Measurements from ENCODE around the gene ZNF496.

The ZNF496 gene

GRCh38 chr1:247338723-247339275 lies 7.1 kb upstream of the ZNF496 start:
- H3K4me3 ChIP-seq (ENCODE audit: low read depth, low read length): no peak overlapping the region
- H3K9ac ChIP-seq (ENCODE audit: low read length): no peak overlapping the region
- no peak overlapping the region for H2BK12ac ChIP-seq (ENCODE audit: low read length)
- no peaks in the 10 kb centered on the region for H3K79me1 ChIP-seq (ENCODE audit: low read length)
- H3K27ac ChIP-seq (ENCODE audit: low read depth, low read length): no peak overlapping the region
- H2AK5ac ChIP-seq (ENCODE audit: low read length): no peak overlapping the region
- H3K27me3 ChIP-seq (ENCODE audit: insufficient read depth, low read length): no peaks in the 10 kb centered on the region
- H2AFZ ChIP-seq (ENCODE audit: insufficient read depth, low read length, poor library complexity): no peak overlapping the region
- H3K18ac ChIP-seq (ENCODE audit: low read length): no peak overlapping the region
- H3K9me3 ChIP-seq (ENCODE audit: insufficient read depth, low read depth, low read length): no peaks in the 10 kb centered on the region
- no peak overlapping the region for H3K14ac ChIP-seq (ENCODE audit: low read length)
- no peak overlapping the region for H2BK5ac ChIP-seq (ENCODE audit: low read depth, low read length, poor library complexity)
- H3K23ac ChIP-seq (ENCODE audit: low read length): no peak overlapping the region
- H4K91ac ChIP-seq (ENCODE audit: low read depth, low read length): no peak overlapping the region
- no peak for DNase-seq
- no peak overlapping the region for H4K12ac ChIP-seq (ENCODE audit: low read depth, low read length)
- H4K8ac ChIP-seq (ENCODE audit: low read depth, low read length): no peak overlapping the region
- peaks cover 1% of the 10 kb centered on the region for H3K79me2 ChIP-seq (ENCODE audit: control insufficient read depth, insufficient read depth, low read length, poor library complexity)
- no peak overlapping the region for H3K4ac ChIP-seq (ENCODE audit: low read depth, low read length)
- H3K4me2 ChIP-seq (ENCODE audit: low read length): no peak overlapping the region
- H3K36me3 ChIP-seq (ENCODE audit: control insufficient read depth in 1 of 2, insufficient read depth in 2 of 2, low read length in 2 of 2): peaks cover 13 to 18% of the 10 kb centered on the region in 2 experiments
- peaks cover 12 to 24% of the 10 kb centered on the region in 2 experiments for H3K4me1 ChIP-seq (ENCODE audit: control insufficient read depth in 1 of 2, insufficient read depth in 2 of 2, low read length in 2 of 2)
- no CpG with 5 or more reads among the region's 3 CpGs for WGBS (ENCODE audit: extremely low coverage, insufficient coverage, insufficient read length)
- no peak overlapping the region for H2BK120ac ChIP-seq (ENCODE audit: insufficient read depth, low read length, poor library complexity)

- H2BK120ac ChIP-seq (ENCODE audit: insufficient read depth, low read length, poor library complexity): no peak overlapping the region
- no peak overlapping the region for H3K4ac ChIP-seq (ENCODE audit: low read depth, low read length)
- H3K4me2 ChIP-seq (ENCODE audit: low read length): no peak overlapping the region
- no peak overlapping the region for H2BK5ac ChIP-seq (ENCODE audit: low read depth, low read length, poor library complexity)
- H4K8ac ChIP-seq (ENCODE audit: low read depth, low read length): no peak overlapping the region
- no peaks in the 10 kb centered on the region for H3K27me3 ChIP-seq (ENCODE audit: insufficient read depth, low read length)
- H3K14ac ChIP-seq (ENCODE audit: low read length): no peak overlapping the region
- no peak overlapping the region for H3K23ac ChIP-seq (ENCODE audit: low read length)
- H3K79me2 ChIP-seq (ENCODE audit: control insufficient read depth, insufficient read depth, low read length, poor library complexity): peaks cover 1% of the 10 kb centered on the region
- H4K91ac ChIP-seq (ENCODE audit: low read depth, low read length): no peak overlapping the region
- no peak overlapping the region for H4K12ac ChIP-seq (ENCODE audit: low read depth, low read length)
- WGBS (ENCODE audit: extremely low coverage, insufficient coverage, insufficient read length): no CpG with 5 or more reads among the region's 11 CpGs
- peaks cover 17 to 32% of the 10 kb centered on the region in 2 experiments for H3K4me1 ChIP-seq (ENCODE audit: control insufficient read depth in 1 of 2, insufficient read depth in 2 of 2, low read length in 2 of 2)
- peaks cover 13 to 18% of the 10 kb centered on the region in 2 experiments for H3K36me3 ChIP-seq (ENCODE audit: control insufficient read depth in 1 of 2, insufficient read depth in 2 of 2, low read length in 2 of 2)
- no peak overlapping the region for H3K4me3 ChIP-seq (ENCODE audit: low read depth, low read length)
- H2AK5ac ChIP-seq (ENCODE audit: low read length): no peak overlapping the region
- no peaks in the 10 kb centered on the region for H3K9me3 ChIP-seq (ENCODE audit: insufficient read depth, low read depth, low read length)
- H3K27ac ChIP-seq (ENCODE audit: low read depth, low read length): no peak overlapping the region
- H3K18ac ChIP-seq (ENCODE audit: low read length): no peak overlapping the region
- H2BK12ac ChIP-seq (ENCODE audit: low read length): no peak overlapping the region
- H2AFZ ChIP-seq (ENCODE audit: insufficient read depth, low read length, poor library complexity): no peak overlapping the region
- no peaks in the 10 kb centered on the region for H3K79me1 ChIP-seq (ENCODE audit: low read length)
- DNase-seq: no peak
- H3K9ac ChIP-seq (ENCODE audit: low read length): no peak overlapping the region
Measured at GRCh38 chr1:247337961-247338360, 6.3 kb upstream of the ZNF496 start.

GRCh38 chr1:247337250-247337746 lies 5.6 kb upstream of the ZNF496 start:
- H3K9me3 ChIP-seq (ENCODE audit: insufficient read depth, low read depth, low read length): no peaks in the 10 kb centered on the region
- no peak overlapping the region for H3K4me3 ChIP-seq (ENCODE audit: low read depth, low read length)
- H3K4me2 ChIP-seq (ENCODE audit: low read length): no peak overlapping the region
- H3K4me1 ChIP-seq (ENCODE audit: control insufficient read depth in 1 of 2, insufficient read depth in 2 of 2, low read length in 2 of 2): peaks cover 17 to 32% of the 10 kb centered on the region in 2 experiments
- H3K4ac ChIP-seq (ENCODE audit: low read depth, low read length): no peak overlapping the region
- no peak overlapping the region for H3K23ac ChIP-seq (ENCODE audit: low read length)
- peaks cover 6% of the 10 kb centered on the region for H3K79me2 ChIP-seq (ENCODE audit: control insufficient read depth, insufficient read depth, low read length, poor library complexity)
- H4K8ac ChIP-seq (ENCODE audit: low read depth, low read length): no peak overlapping the region
- DNase-seq: no peak
- no peak overlapping the region for H2BK120ac ChIP-seq (ENCODE audit: insufficient read depth, low read length, poor library complexity)
- WGBS (ENCODE audit: extremely low coverage, insufficient coverage, insufficient read length): 100% methylated on average over 2 of the region's 10 CpGs
- no peak overlapping the region for H2BK5ac ChIP-seq (ENCODE audit: low read depth, low read length, poor library complexity)
- H4K91ac ChIP-seq (ENCODE audit: low read depth, low read length): no peak overlapping the region
- H3K18ac ChIP-seq (ENCODE audit: low read length): no peak overlapping the region
- H3K9ac ChIP-seq (ENCODE audit: low read length): no peak overlapping the region
- H3K36me3 ChIP-seq (ENCODE audit: control insufficient read depth in 1 of 2, insufficient read depth in 2 of 2, low read length in 2 of 2): peaks cover 11 to 18% of the 10 kb centered on the region in 2 experiments
- H2BK12ac ChIP-seq (ENCODE audit: low read length): no peak overlapping the region
- H3K27me3 ChIP-seq (ENCODE audit: insufficient read depth, low read length): no peaks in the 10 kb centered on the region
- H3K27ac ChIP-seq (ENCODE audit: low read depth, low read length): no peak overlapping the region
- no peak overlapping the region for H2AFZ ChIP-seq (ENCODE audit: insufficient read depth, low read length, poor library complexity)
- no peak overlapping the region for H3K14ac ChIP-seq (ENCODE audit: low read length)
- peaks cover 6% of the 10 kb centered on the region for H3K79me1 ChIP-seq (ENCODE audit: low read length)
- H4K12ac ChIP-seq (ENCODE audit: low read depth, low read length): no peak overlapping the region
- no peak overlapping the region for H2AK5ac ChIP-seq (ENCODE audit: low read length)

- Histone ChIP-seq H2BK12ac (ENCODE audit: low read length) (no peak overlapping the region), H2AK5ac (ENCODE audit: low read length) (no peak overlapping the region), H3K79me1 (ENCODE audit: low read length) (peaks cover 11% of the 10 kb centered on the region), H3K4ac (ENCODE audit: low read depth, low read length) (no peak overlapping the region), H2AFZ (ENCODE audit: insufficient read depth, low read length, poor library complexity) (no peak overlapping the region), H3K27ac (ENCODE audit: low read depth, low read length) (no peak overlapping the region), H3K36me3 (ENCODE audit: control insufficient read depth in 1 of 2, insufficient read depth in 2 of 2, low read length in 2 of 2) (peaks cover 9 to 14% of the 10 kb centered on the region in 2 experiments), H2BK5ac (ENCODE audit: low read depth, low read length, poor library complexity) (no peak overlapping the region), H3K79me2 (ENCODE audit: control insufficient read depth, insufficient read depth, low read length, poor library complexity) (peaks cover 10% of the 10 kb centered on the region), H3K4me2 (ENCODE audit: low read length) (no peak overlapping the region), H4K12ac (ENCODE audit: low read depth, low read length) (no peak overlapping the region), H3K14ac (ENCODE audit: low read length) (no peak overlapping the region), H3K4me1 (ENCODE audit: control insufficient read depth in 1 of 2, insufficient read depth in 2 of 2, low read length in 2 of 2) (peaks cover 17 to 32% of the 10 kb centered on the region in 2 experiments), H3K27me3 (ENCODE audit: insufficient read depth, low read length) (no peaks in the 10 kb centered on the region), H3K4me3 (ENCODE audit: low read depth, low read length) (no peak overlapping the region), H4K91ac (ENCODE audit: low read depth, low read length) (no peak overlapping the region), H3K9ac (ENCODE audit: low read length) (no peak overlapping the region), H3K23ac (ENCODE audit: low read length) (no peak overlapping the region), H4K8ac (ENCODE audit: low read depth, low read length) (no peak overlapping the region), H2BK120ac (ENCODE audit: insufficient read depth, low read length, poor library complexity) (no peak overlapping the region), H3K9me3 (ENCODE audit: insufficient read depth, low read depth, low read length) (no peaks in the 10 kb centered on the region), H3K18ac (ENCODE audit: low read length) (no peak overlapping the region)
- DNase-seq: no peak
- no CpG with 5 or more reads among the region's 7 CpGs for WGBS (ENCODE audit: extremely low coverage, insufficient coverage, insufficient read length)
Measured at GRCh38 chr1:247336390-247336789, 4.7 kb upstream of the ZNF496 start.

Data from trophoblast cell (in vitro differentiated cells and primary cell).